ENCODE results near the gene SLCO4A1. TPM values are rescaled to one million over a fixed set of nuclear protein-coding genes. Genes with fewer than 3 reads are reported as not detected.
A peak's percentile ranks its signal among the peaks of the same experiment; 100 is the strongest.

The SLCO4A1 gene
- total and polyA plus RNA-seq, 9 donors = 0.11 to 1.2 (median 0.45) TPM

GRCh38 chr20:62645613-62646012 lies 3.3 kb downstream of the SLCO4A1 start:
- 93% methylated on average over 15 of the region's 15 CpGs for WGBS (ENCODE audit: insufficient coverage)
- Histone ChIP-seq H3K27ac (ENCODE audit: low read length) (no peak overlapping the region), H3K27me3 (ENCODE audit: control insufficient read depth, insufficient read depth, low read length) (peaks cover 56% of the 10 kb centered on the region)

GRCh38 chr20:62646851-62647520 lies 4.7 kb downstream of the SLCO4A1 start:
- peaks cover 44% of the 10 kb centered on the region for H3K4me1 ChIP-seq (ENCODE audit: control insufficient read depth, insufficient read depth, low read length)
- no peak for DNase-seq
- H3K9me3 ChIP-seq (replicated peaks; ENCODE audit: control insufficient read depth, low read depth, low read length) = no peaks in the 10 kb centered on the region
- H3K27ac ChIP-seq (ENCODE audit: low read length) = no peak overlapping the region
- 94% methylated on average over 8 of the region's 12 CpGs for WGBS (ENCODE audit: insufficient coverage)
- no peak overlapping the region for H3K4me3 ChIP-seq (ENCODE audit: low read length)
- no peaks in the 10 kb centered on the region for H3K36me3 ChIP-seq (ENCODE audit: control insufficient read depth, insufficient read depth, low read length)
- peaks cover 44% of the 10 kb centered on the region for H3K27me3 ChIP-seq (ENCODE audit: control insufficient read depth, insufficient read depth, low read length)

More at GRCh38 chr20:62645613-62646012, 3.3 kb downstream of the SLCO4A1 start:
- peaks cover 39% of the 10 kb centered on the region for H3K4me1 ChIP-seq (ENCODE audit: control insufficient read depth, insufficient read depth, low read length)
- DNase-seq = no peak
- H3K4me3 ChIP-seq (ENCODE audit: low read length) = no peak overlapping the region
- no peaks in the 10 kb centered on the region for H3K36me3 ChIP-seq (ENCODE audit: control insufficient read depth, insufficient read depth, low read length)
- H3K9me3 ChIP-seq (replicated peaks; ENCODE audit: control insufficient read depth, low read depth, low read length) = no peaks in the 10 kb centered on the region

GRCh38 chr20:62647521-62648317 lies 5.4 kb downstream of the SLCO4A1 start:
- H3K4me3 ChIP-seq (ENCODE audit: low read length) = no peak overlapping the region
- no peak overlapping the region for H3K27ac ChIP-seq (ENCODE audit: low read length)
- no peaks in the 10 kb centered on the region for H3K9me3 ChIP-seq (replicated peaks; ENCODE audit: control insufficient read depth, low read depth, low read length)
- 59% methylated on average over 13 of the region's 25 CpGs for WGBS (ENCODE audit: insufficient coverage)
- H3K4me1 ChIP-seq (ENCODE audit: control insufficient read depth, insufficient read depth, low read length) = peaks cover 49% of the 10 kb centered on the region
- peak; percentile 62 for DNase-seq
- H3K27me3 ChIP-seq (ENCODE audit: control insufficient read depth, insufficient read depth, low read length) = peaks cover 42% of the 10 kb centered on the region
- no peaks in the 10 kb centered on the region for H3K36me3 ChIP-seq (ENCODE audit: control insufficient read depth, insufficient read depth, low read length)

DNA sequence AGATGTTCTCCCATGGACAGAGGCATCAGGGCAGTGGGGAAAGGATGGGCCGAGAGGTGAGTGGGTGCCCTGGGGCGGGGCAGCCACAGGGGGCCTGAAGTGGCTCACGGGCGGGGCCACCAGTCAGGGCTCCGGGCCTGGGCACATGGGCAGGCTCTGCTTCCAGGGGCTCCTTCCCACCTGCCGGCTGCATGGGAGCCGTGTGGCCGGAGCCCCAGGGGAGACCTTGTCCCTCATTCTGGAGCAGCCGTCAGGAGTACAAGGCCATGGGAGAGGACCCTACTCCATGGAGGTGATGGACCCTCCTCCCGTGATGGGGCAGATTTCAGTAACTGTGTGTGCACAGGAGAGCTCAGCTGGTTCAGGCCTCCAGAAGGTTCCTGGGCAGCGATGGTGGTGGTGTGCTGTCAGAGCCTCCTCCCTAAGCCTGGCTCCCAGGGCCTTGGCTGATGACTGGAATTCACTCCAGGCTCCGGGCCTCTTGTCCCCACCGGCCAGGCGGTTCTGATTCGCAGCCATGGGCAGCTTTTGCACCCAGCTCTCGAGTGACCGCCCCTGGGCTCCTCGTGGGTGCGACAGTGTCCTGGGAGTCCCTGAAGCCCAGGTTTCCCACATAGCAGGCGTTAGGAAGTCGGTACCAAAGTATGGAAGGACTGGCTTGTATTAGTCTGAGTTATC lies 6.2 kb downstream of the SLCO4A1 start:
- no peaks in the 10 kb centered on the region for H3K36me3 ChIP-seq (ENCODE audit: control insufficient read depth, insufficient read depth, low read length)

DNA sequence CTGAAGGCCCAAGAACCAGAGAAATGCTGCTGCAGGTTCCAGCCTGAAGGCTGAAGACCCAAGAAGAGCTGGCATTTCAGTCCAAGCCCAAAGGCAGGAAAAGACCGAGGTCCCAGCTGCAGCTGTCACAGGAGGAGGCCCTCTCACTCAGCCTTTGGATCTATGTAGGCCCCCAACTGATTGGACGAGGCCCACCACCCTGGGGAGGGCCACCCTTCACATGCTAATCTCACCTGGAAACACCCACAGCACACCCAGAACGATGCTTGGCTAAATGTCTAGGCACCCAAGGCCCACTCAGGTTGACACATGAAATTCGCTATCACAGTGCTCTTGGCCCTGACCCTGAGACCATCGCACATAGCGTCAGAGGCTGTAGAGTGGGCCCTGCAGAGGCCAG lies 6.8 kb downstream of the SLCO4A1 start:
- Histone ChIP-seq H3K4me3 (ENCODE audit: low read length) (no peak overlapping the region), H3K27ac (ENCODE audit: low read length) (no peak overlapping the region), H3K27me3 (ENCODE audit: control insufficient read depth, insufficient read depth, low read length) (peaks cover 27% of the 10 kb centered on the region), H3K36me3 (ENCODE audit: control insufficient read depth, insufficient read depth, low read length) (no peaks in the 10 kb centered on the region), H3K9me3 (replicated peaks; ENCODE audit: control insufficient read depth, low read depth, low read length) (no peaks in the 10 kb centered on the region), H3K4me1 (ENCODE audit: control insufficient read depth, insufficient read depth, low read length) (peaks cover 47% of the 10 kb centered on the region)
- 88% methylated on average over 5 of the region's 6 CpGs for WGBS (ENCODE audit: insufficient coverage)
- no peak for DNase-seq

More for the DNA sequence above, 6.2 kb downstream of the SLCO4A1 start:
- 79% methylated on average over 12 of the region's 21 CpGs for WGBS (ENCODE audit: insufficient coverage)
- H3K27me3 ChIP-seq (ENCODE audit: control insufficient read depth, insufficient read depth, low read length) = peaks cover 34% of the 10 kb centered on the region
- no peaks in the 10 kb centered on the region for H3K9me3 ChIP-seq (replicated peaks; ENCODE audit: control insufficient read depth, low read depth, low read length)
- peaks cover 49% of the 10 kb centered on the region for H3K4me1 ChIP-seq (ENCODE audit: control insufficient read depth, insufficient read depth, low read length)
- DNase-seq = no peak
- no peak overlapping the region for H3K27ac ChIP-seq (ENCODE audit: low read length)
- no peak overlapping the region for H3K4me3 ChIP-seq (ENCODE audit: low read length)

DNA sequence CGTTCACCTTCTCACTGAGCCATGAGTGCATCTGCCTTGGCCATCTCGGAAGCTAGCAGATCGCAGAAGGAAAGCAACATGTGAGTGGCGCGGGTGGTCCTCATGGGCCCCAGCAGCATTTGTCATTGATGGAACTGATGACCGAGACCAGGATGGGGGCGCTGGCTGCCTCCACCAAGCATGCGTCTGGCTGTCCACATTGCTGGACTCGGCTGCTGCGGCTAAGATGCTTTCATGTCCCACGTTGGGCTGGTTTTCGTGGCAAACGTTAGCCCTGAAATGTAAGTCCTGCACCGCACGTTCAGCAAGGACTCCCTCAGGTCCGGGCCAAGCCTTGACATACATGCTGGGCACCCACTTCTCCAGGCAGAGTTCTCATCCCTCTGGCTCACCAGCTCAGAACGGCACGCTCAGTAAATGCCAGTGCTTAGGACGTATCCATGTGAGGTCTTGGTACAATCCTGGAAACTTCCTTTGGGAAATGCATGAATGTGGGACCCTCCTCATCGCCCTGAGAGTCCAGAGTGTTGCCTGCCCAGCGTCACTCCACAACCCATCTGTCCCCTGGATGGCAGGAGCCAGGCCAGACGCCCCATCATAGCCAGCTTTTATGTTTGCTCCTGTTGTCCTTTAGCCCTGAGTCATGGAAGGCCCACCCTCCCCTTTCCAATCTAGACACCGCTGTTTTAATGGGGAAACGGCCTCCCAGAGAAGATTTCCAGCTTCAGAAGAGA lies 8.4 kb downstream of the SLCO4A1 start:
- Histone ChIP-seq H3K27me3 (ENCODE audit: control insufficient read depth, insufficient read depth, low read length) (peaks cover 12% of the 10 kb centered on the region), H3K4me3 (ENCODE audit: low read length) (no peak overlapping the region), H3K36me3 (ENCODE audit: control insufficient read depth, insufficient read depth, low read length) (no peaks in the 10 kb centered on the region), H3K4me1 (ENCODE audit: control insufficient read depth, insufficient read depth, low read length) (peaks cover 47% of the 10 kb centered on the region), H3K9me3 (replicated peaks; ENCODE audit: control insufficient read depth, low read depth, low read length) (no peaks in the 10 kb centered on the region), H3K27ac (ENCODE audit: low read length) (no peak overlapping the region)
- DNase-seq = no peak
- 89% methylated on average over 21 of the region's 24 CpGs for WGBS (ENCODE audit: insufficient coverage)

- no peaks in the 10 kb centered on the region for H3K36me3 ChIP-seq (ENCODE audit: control insufficient read depth, insufficient read depth, low read length)
- no peak overlapping the region for H3K4me3 ChIP-seq (ENCODE audit: low read length)
- peak; percentile 50 for DNase-seq
- H3K27ac ChIP-seq (ENCODE audit: low read length) = peak overlapping the region; percentile 90
- H3K9me3 ChIP-seq (replicated peaks; ENCODE audit: control insufficient read depth, low read depth, low read length) = no peaks in the 10 kb centered on the region
- 58% methylated on average over 18 of the region's 24 CpGs for WGBS (ENCODE audit: insufficient coverage)
- H3K4me1 ChIP-seq (ENCODE audit: control insufficient read depth, insufficient read depth, low read length) = peaks cover 47% of the 10 kb centered on the region
- H3K27me3 ChIP-seq (ENCODE audit: control insufficient read depth, insufficient read depth, low read length) = peaks cover 6% of the 10 kb centered on the region
Observed at GRCh38 chr20:62651285-62652021, 9.2 kb downstream of the SLCO4A1 start.

DNA sequence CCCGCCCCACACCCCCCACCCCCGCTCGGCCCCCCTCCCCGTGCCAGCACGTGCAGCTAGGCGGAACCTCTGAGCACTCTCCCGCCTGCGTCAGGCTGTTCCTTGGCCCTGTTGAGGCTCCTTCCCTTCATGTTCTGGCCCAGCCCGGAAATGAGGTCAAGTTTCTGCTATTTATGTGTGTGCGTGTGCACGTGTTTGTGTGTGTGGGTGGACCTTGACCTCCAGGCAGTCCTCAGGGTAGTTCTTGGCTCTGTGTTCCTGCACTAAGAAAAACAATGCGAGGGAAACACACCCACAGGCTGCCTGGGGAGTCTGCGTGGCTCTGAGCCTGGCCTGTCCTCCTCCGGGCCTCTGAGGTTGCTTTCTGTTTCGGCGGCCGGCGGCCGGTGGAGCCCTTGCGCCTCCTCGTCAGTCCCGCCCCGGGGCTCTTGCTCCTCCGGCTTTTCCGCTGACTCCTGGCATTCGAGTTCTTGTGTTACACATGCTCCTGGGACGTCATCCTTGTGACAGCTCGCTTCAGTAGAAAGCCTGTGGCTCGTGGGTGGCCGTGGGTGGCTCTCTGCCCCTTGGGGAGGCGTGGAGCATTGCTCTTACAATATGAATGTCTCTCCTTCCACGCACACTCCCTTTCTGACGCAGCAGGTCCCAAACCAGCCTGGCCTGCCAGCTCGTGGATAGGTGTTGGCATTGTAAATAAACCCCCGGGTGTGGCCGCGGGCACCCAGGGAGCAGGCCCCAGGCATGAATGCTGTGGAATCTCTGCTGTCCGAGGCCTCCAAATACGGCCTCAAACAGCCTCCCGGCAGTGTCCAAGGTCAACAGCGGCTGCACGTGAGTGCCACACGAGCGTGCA lies 10.0 kb downstream of the SLCO4A1 start:
- H3K9me3 ChIP-seq (replicated peaks; ENCODE audit: control insufficient read depth, low read depth, low read length) = no peaks in the 10 kb centered on the region
- peak overlapping the region; percentile 4 for H3K4me3 ChIP-seq (ENCODE audit: low read length)
- DNase-seq = peak; percentile 99
- H3K27ac ChIP-seq (ENCODE audit: low read length) = peak overlapping the region; percentile 84
- peaks cover 41% of the 10 kb centered on the region for H3K4me1 ChIP-seq (ENCODE audit: control insufficient read depth, insufficient read depth, low read length)
- H3K27me3 ChIP-seq (ENCODE audit: control insufficient read depth, insufficient read depth, low read length) = peaks cover 4% of the 10 kb centered on the region
- H3K36me3 ChIP-seq (ENCODE audit: control insufficient read depth, insufficient read depth, low read length) = no peaks in the 10 kb centered on the region
- WGBS (ENCODE audit: insufficient coverage) = 18% methylated on average over 29 of the region's 44 CpGs

DNA sequence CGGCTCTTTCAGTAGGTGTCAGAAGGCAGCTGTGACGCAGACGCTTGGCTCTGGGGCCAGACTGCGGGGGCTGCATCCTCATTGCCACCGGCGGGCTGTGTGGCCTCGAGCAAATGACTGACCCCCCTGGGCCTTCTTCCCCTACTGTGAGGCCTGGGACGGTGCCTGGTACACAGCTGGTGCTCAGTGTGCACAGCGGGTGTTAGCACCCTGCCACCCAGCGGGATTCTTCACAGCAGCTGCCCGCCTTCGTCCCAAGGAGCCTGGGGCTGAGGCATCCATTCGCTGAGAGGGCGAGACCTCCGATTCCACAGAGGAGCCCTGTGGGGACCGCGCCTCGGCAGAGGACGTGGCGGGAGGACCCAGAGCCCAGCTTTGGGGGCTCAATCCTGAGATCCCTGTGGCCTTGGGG lies 10.6 kb downstream of the SLCO4A1 start:
- H3K4me1 ChIP-seq (ENCODE audit: control insufficient read depth, insufficient read depth, low read length) = peaks cover 34% of the 10 kb centered on the region
- peak overlapping the region; percentile 84 for H3K27ac ChIP-seq (ENCODE audit: low read length)
- no peak for DNase-seq
- peaks cover 4% of the 10 kb centered on the region for H3K27me3 ChIP-seq (ENCODE audit: control insufficient read depth, insufficient read depth, low read length)
- H3K36me3 ChIP-seq (ENCODE audit: control insufficient read depth, insufficient read depth, low read length) = no peaks in the 10 kb centered on the region
- no peak overlapping the region for H3K4me3 ChIP-seq (ENCODE audit: low read length)
- WGBS (ENCODE audit: insufficient coverage) = 74% methylated on average over 18 of the region's 20 CpGs
- H3K9me3 ChIP-seq (replicated peaks; ENCODE audit: control insufficient read depth, low read depth, low read length) = no peaks in the 10 kb centered on the region
